Measurements from ENCODE around the gene CREB3L2.

DNA sequence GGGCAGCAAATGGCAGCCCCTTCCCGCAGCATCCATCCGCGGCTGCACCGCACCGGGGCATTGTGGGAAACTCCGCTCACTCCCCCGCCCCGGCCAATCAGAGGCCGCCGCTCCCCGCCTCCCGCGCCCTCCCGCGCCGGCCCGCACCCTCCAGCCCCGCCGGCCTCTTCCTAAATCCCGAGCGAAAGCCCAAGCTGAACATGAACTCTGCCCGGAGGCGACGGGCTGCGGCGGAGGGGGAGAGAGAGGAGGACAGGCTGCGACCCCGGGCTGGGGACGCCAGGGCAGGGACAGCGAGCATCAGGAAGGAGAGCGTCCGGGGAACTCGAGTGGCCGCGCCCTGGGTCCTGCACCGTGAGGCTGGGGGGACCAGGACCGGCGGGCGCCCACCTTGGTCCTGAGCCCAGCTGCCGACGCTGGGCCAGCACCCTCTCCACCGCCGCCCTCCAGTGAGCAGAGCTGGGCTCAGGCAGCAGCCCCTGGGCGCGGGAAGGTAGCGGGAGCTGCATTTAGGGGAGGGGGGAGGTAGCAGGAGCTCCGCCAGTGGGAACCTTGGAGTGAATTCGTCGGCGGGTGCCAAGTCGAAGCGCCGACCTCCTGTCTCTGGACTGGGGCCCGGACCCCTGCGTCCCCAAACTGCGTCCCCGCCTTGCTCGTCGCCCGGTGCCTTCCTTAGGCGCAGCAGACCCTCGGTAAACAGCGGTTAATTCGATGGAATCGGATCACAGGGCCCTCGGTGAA, 154.9 kb downstream of the CREB3L2 start, which contains the start of gene DGKI:
- TF ChIP-seq CHD2 (IDR thresholded peaks at IDR 0.05; ENCODE audit: borderline replicate concordance, low read depth, low read length) (no peak), EP300 (IDR thresholded peaks at IDR 0.05; ENCODE audit: borderline replicate concordance in 1 of 2, control insufficient read depth in 1 of 2, low read depth in 2 of 2, low read length in 2 of 2) (no peak), EZH2 (IDR thresholded peaks at IDR 0.05; ENCODE audit: borderline replicate concordance, control insufficient read depth, low read depth, low read length) (no peak)

All from GM12878 (cell line).